HepG2 (cell line): ENCODE data around the gene RPS6KL1. TPM values are rescaled to one million over a fixed set of nuclear protein-coding genes. Genes with fewer than 3 reads are reported as not detected.

Source experiments
- LCORL ChIP-seq, 2 experiments: fragments of 450-650 bp in 1 of 2; sonication (generic) in 1 of 2; formaldehyde crosslinking in 1 of 2; IDR thresholded peaks; 2 replicates each; pipeline versions ENCODE4 v1.5.0 to v1.6.1; 2017 to 2020; ENCODE audit warnings: antibody characterized with exemption in 1 of 2, missing genetic modification reagents in 1 of 2
- MBNL3 ChIP-seq: fragments of 250-450 bp; sonication (Bioruptor Pico); conservative IDR thresholded peaks from 2 replicates; pipeline ENCODE4 v1.8.0; 2022; ENCODE audit warnings: mild to moderate bottlenecking, inconsistent platforms
- MEF2D ChIP-seq: sonication (generic); formaldehyde crosslinking; IDR thresholded peaks from 2 replicates; pipeline ENCODE4 v1.5.1; 2020; ENCODE audit warnings: mild to moderate bottlenecking, missing genetic modification reagents
- NR2F2 ChIP-seq: IDR thresholded peaks from 2 replicates; pipeline ENCODE4 v1.6.1; 2012; ENCODE audit warnings: low read depth, inconsistent platforms, borderline replicate concordance
- SAFB2 ChIP-seq: sonication (generic); formaldehyde crosslinking; IDR thresholded peaks from 2 replicates; pipeline ENCODE4 v1.5.1; 2020; ENCODE audit warnings: missing genetic modification reagents, low read depth, mild to moderate bottlenecking, borderline replicate concordance
- ZNF101 ChIP-seq: sonication (generic); formaldehyde crosslinking; IDR thresholded peaks from 2 replicates; pipeline ENCODE4 v1.4.0; 2020; ENCODE audit warnings: mild to moderate bottlenecking, low read depth, missing genetic modification reagents, borderline replicate concordance
- ZNF468 ChIP-seq: sonication (generic); formaldehyde crosslinking; IDR thresholded peaks from 2 replicates; pipeline ENCODE4 v1.8.0; 2022; ENCODE audit warnings: mild to moderate bottlenecking, moderate library complexity, missing genetic modification reagents
- polyA plus RNA-seq, 8 experiments: library from polyadenylated mRNA; depleted of rRNA in 3 of 8; stranded (reverse) in 7 of 8; unstranded in 1 of 8; fragments of >200 nt; fragmentation: Illumina TruSeq in 4 of 8; extraction: Trizol in 4 of 8; gene quantifications; 2 replicates each; pipeline versions ENCODE4 v1.2.1 to v1.2.3, GENCODE V29; 2011 to 2016; ENCODE audit warnings: low read depth in 4 of 8, missing spikeins in 1 of 8, mixed read lengths in 1 of 8; ENCODE audit not compliant: insufficient read depth in 1 of 8
- total RNA-seq, 5 experiments: library from RNA; depleted of rRNA; stranded (reverse); fragments of >200 nt; fragmentation: Illumina TruSeq; extraction: Trizol; gene quantifications; 2 replicates each; pipeline ENCODE4 v1.2.3, GENCODE V29; 2016; ENCODE audit warnings: low read depth in 1 of 5
- TF ChIP-seq, protein P1 (sequence below): sonication (generic); formaldehyde crosslinking; IDR thresholded peaks from 2 replicates; pipeline ENCODE4 v1.5.1; 2020; ENCODE audit warnings: missing genetic modification reagents, mild to moderate bottlenecking, borderline replicate concordance
- TF ChIP-seq, protein P2 (sequence below): sonication (generic); formaldehyde crosslinking; IDR thresholded peaks from 2 replicates; pipeline ENCODE4 v1.4.0; 2020; ENCODE audit warnings: missing genetic modification reagents, mild to moderate bottlenecking, borderline replicate concordance
- TF ChIP-seq, protein P3 (sequence below): IDR thresholded peaks from 2 replicates; pipeline ENCODE4 v1.6.1; 2012; ENCODE audit warnings: low read length, improper control_type of control experiment
- TF ChIP-seq, protein P4 (sequence below): sonication (generic); formaldehyde crosslinking; IDR thresholded peaks from 2 replicates; pipeline ENCODE4 v1.5.0; 2020; ENCODE audit warnings: mild to moderate bottlenecking, missing genetic modification reagents
- TF ChIP-seq, protein P5 (sequence below), 2 experiments: sonication (generic) in 1 of 2; formaldehyde crosslinking in 1 of 2; IDR thresholded peaks; 2 replicates each; pipeline versions ENCODE4 v1.5.1 to v1.6.1; 2011 to 2020; ENCODE audit warnings: borderline replicate concordance in 1 of 2, low read depth in 1 of 2, low read length in 1 of 2, mild to moderate bottlenecking in 1 of 2, missing genetic modification reagents in 1 of 2, moderate library complexity in 1 of 2
- TF ChIP-seq, protein P6 (sequence below): sonication (generic); formaldehyde crosslinking; IDR thresholded peaks from 2 replicates; pipeline ENCODE4 v1.5.1; 2020; ENCODE audit warnings: mild to moderate bottlenecking, missing genetic modification reagents

The RPS6KL1 gene
- total and polyA plus RNA-seq, 2 of the 13 experiments (the other 11 are each of a cell fraction or from before 2014, with no cell fraction given), result 6.5 to 11.5 TPM

DNA sequence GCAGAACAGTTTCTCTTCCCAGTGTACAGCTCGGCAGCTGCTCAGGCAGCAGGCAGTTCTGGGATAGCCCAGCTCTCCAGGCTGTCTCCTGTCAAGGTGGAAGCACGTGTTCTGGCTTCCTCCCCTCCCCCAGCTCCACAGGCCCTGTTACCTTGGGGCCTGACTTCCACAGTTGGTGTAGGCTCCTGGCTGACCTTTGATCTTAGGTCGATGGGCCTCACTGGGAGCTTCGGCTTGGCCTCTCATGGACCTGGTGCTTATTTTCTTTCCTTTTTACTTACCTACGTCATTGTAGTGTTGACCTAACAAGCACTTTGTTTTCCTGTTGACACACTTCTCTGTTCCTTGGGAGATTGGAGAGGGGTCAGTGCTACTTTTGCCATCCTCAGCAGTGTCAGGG is 24.4 kb downstream of the RPS6KL1 start (continued):
- TF ChIP-seq MBNL3 (CRISPR knock-in tag) (no peak), SAFB2 (CRISPR knock-in tag) (no peak), LCORL (IDR thresholded peaks at IDR 0.05) (no peak), LCORL (CRISPR knock-in tag; IDR thresholded peaks at IDR 0.05) (peak; percentile 23; the same call in 1 of the 2 replicates), MEF2D (peak; percentile 71; the same call in 1 of the 2 replicates), ZNF468 (CRISPR knock-in tag) (no peak), ZNF101 (no peak), NR2F2 (peak; percentile 65)
- TF ChIP-seq, protein P1, sequence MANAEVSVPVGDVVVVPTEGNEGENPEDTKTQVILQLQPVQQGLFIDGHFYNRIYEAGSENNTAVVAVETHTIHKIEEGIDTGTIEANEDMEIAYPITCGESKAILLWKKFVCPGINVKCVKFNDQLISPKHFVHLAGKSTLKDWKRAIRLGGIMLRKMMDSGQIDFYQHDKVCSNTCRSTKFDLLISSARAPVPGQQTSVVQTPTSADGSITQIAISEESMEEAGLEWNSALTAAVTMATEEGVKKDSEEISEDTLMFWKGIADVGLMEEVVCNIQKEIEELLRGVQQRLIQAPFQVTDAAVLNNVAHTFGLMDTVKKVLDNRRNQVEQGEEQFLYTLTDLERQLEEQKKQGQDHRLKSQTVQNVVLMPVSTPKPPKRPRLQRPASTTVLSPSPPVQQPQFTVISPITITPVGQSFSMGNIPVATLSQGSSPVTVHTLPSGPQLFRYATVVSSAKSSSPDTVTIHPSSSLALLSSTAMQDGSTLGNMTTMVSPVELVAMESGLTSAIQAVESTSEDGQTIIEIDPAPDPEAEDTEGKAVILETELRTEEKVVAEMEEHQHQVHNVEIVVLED (CRISPR knock-in tag), result peak; percentile 50; the same call in 1 of the 2 replicates
- TF ChIP-seq, protein P2, sequence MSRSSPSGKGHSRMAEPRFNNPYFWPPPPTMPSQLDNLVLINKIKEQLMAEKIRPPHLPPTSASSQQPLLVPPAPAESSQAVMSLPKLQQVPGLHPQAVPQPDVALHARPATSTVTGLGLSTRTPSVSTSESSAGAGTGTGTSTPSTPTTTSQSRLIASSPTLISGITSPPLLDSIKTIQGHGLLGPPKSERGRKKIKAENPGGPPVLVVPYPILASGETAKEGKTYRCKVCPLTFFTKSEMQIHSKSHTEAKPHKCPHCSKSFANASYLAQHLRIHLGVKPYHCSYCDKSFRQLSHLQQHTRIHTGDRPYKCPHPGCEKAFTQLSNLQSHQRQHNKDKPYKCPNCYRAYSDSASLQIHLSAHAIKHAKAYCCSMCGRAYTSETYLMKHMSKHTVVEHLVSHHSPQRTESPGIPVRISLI (CRISPR knock-in tag), result peak; percentile 36; the same call in 1 of the 2 replicates
- TF ChIP-seq, protein P3, sequence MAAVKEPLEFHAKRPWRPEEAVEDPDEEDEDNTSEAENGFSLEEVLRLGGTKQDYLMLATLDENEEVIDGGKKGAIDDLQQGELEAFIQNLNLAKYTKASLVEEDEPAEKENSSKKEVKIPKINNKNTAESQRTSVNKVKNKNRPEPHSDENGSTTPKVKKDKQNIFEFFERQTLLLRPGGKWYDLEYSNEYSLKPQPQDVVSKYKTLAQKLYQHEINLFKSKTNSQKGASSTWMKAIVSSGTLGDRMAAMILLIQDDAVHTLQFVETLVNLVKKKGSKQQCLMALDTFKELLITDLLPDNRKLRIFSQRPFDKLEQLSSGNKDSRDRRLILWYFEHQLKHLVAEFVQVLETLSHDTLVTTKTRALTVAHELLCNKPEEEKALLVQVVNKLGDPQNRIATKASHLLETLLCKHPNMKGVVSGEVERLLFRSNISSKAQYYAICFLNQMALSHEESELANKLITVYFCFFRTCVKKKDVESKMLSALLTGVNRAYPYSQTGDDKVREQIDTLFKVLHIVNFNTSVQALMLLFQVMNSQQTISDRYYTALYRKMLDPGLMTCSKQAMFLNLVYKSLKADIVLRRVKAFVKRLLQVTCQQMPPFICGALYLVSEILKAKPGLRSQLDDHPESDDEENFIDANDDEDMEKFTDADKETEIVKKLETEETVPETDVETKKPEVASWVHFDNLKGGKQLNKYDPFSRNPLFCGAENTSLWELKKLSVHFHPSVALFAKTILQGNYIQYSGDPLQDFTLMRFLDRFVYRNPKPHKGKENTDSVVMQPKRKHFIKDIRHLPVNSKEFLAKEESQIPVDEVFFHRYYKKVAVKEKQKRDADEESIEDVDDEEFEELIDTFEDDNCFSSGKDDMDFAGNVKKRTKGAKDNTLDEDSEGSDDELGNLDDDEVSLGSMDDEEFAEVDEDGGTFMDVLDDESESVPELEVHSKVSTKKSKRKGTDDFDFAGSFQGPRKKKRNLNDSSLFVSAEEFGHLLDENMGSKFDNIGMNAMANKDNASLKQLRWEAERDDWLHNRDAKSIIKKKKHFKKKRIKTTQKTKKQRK, result no peak
- TF ChIP-seq, protein P4, sequence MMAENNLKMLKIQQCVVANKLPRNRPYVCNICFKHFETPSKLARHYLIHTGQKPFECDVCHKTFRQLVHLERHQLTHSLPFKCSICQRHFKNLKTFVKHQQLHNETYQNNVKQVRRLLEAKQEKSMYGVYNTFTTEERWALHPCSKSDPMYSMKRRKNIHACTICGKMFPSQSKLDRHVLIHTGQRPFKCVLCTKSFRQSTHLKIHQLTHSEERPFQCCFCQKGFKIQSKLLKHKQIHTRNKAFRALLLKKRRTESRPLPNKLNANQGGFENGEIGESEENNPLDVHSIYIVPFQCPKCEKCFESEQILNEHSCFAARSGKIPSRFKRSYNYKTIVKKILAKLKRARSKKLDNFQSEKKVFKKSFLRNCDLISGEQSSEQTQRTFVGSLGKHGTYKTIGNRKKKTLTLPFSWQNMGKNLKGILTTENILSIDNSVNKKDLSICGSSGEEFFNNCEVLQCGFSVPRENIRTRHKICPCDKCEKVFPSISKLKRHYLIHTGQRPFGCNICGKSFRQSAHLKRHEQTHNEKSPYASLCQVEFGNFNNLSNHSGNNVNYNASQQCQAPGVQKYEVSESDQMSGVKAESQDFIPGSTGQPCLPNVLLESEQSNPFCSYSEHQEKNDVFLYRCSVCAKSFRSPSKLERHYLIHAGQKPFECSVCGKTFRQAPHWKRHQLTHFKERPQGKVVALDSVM (CRISPR knock-in tag), result peak; percentile 50; the same call in 1 of the 2 replicates
- TF ChIP-seq, protein P5, sequence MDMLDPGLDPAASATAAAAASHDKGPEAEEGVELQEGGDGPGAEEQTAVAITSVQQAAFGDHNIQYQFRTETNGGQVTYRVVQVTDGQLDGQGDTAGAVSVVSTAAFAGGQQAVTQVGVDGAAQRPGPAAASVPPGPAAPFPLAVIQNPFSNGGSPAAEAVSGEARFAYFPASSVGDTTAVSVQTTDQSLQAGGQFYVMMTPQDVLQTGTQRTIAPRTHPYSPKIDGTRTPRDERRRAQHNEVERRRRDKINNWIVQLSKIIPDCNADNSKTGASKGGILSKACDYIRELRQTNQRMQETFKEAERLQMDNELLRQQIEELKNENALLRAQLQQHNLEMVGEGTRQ (IDR thresholded peaks at IDR 0.05; ENCODE audit: low read depth, low read length), result 0 out of 2 replicates have a peak, but pooled peaks have one; percentile 8
- TF ChIP-seq, protein P5 (CRISPR knock-in tag; IDR thresholded peaks at IDR 0.05; ENCODE audit: borderline replicate concordance), result peak; percentile 63; the same call in 1 of the 2 replicates
- TF ChIP-seq, protein P6, sequence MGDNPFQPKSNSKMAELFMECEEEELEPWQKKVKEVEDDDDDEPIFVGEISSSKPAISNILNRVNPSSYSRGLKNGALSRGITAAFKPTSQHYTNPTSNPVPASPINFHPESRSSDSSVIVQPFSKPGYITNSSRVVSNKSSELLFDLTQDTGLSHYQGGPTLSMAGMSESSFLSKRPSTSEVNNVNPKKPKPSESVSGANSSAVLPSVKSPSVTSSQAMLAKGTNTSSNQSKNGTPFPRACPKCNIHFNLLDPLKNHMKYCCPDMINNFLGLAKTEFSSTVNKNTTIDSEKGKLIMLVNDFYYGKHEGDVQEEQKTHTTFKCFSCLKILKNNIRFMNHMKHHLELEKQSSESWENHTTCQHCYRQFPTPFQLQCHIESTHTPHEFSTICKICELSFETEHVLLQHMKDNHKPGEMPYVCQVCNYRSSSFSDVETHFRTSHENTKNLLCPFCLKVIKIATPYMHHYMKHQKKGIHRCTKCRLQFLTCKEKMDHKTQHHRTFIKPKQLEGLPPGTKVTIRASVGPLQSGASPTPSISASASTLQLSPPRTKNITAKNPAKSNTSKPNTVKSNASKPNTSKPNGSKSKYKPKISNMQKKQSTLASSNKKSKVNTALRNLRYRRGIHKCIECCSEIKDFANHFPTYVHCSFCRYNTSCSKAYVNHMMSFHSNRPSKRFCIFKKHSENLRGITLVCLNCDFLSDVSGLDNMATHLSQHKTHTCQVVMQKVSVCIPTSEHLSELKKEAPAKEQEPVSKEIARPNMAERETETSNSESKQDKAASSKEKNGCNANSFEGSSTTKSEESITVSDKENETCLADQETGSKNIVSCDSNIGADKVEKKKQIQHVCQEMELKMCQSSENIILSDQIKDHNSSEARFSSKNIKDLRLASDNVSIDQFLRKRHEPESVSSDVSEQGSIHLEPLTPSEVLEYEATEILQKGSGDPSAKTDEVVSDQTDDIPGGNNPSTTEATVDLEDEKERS (CRISPR knock-in tag), result no peak; the same call in 1 of the 2 replicates
